HepG2 (cell line): ENCODE measurements around the gene SEZ6. TPM values are rescaled to one million over a fixed set of nuclear protein-coding genes. Genes with fewer than 3 reads are reported as not detected.

Experiments used
- ATAC-seq: fragments of 200-7000 bp; cut with Tn5 transposase; 3 replicates; pipeline ENCODE4 v1.9.1; 2020; ENCODE audit warnings: mild to moderate bottlenecking, moderate library complexity
- BruUV-seq: library from RNA; stranded (reverse); fragments of 400-500 nt; replicated peaks from 2 replicates; lab custom pipeline; 2021; lab: Mats Ljungman, UMichigan
- CTCF ChIA-PET: fragments of 300-600 bp; formaldehyde crosslinking; extraction: SDS; loops from one replicate; lab custom pipeline; 2021; ENCODE audit warnings: low total read pairs, inconsistent platforms, low intra/inter-chr PET ratio; lab: Yijun Ruan, JAX
- POLR2A ChIA-PET: fragments of 350-600 bp; sonication (Branson Sonifier 250); formaldehyde crosslinking; loops from one replicate; lab custom pipeline; 2020; ENCODE audit warnings: antibody characterized with exemption, inconsistent platforms; lab: Yijun Ruan, JAX
- DNase-seq: peaks from one replicate; pipeline ENCODE4 v3.0.0-alpha.2; 2015; ENCODE audit warnings: low spot score
- FAIRE-seq: peaks from 3 replicates; lab custom pipeline; 2011; peaks lifted over from hg19 to GRCh38; lab: Jason Lieb, UNC
- H2AFZ ChIP-seq: one replicate; pipeline ENCODE4 v1.6.1; 2011; ENCODE audit warnings: low read length, inconsistent platforms
- H3K27ac ChIP-seq: fragments of 300-600 bp; 3 replicates; pipeline ENCODE4 v1.8.0; 2011; ENCODE audit warnings: mixed run types, mild to moderate bottlenecking, mixed read lengths, low read length, inconsistent platforms; ENCODE audit not compliant: insufficient read depth; ENCODE audit errors: extremely low read length
- H3K27me3 ChIP-seq, 2 experiments: fragments of 200-600 bp in 1 of 2; 2 replicates in 1 of 2; 3 replicates in 1 of 2; pipeline versions ENCODE4 v1.6.0 to v1.8.0; 2011; ENCODE audit warnings: low read length in 2 of 2, mild to moderate bottlenecking in 2 of 2, moderate library complexity in 2 of 2, inconsistent platforms in 1 of 2; ENCODE audit not compliant: insufficient read depth in 2 of 2, control insufficient read depth in 1 of 2
- H3K36me3 ChIP-seq, 2 experiments: fragments of 200-600 bp in 1 of 2; replicated peaks in 1 of 2; 2 replicates in 1 of 2; 3 replicates in 1 of 2; pipeline versions ENCODE4 v1.5.1 to v1.8.0; 2011; ENCODE audit warnings: low read length in 2 of 2, inconsistent platforms in 1 of 2; ENCODE audit not compliant: insufficient read depth in 2 of 2, control insufficient read depth in 1 of 2
- H3K4me1 ChIP-seq: 2 replicates; pipeline ENCODE4 v1.5.1; 2012; ENCODE audit warnings: low read length, inconsistent platforms; ENCODE audit not compliant: insufficient read depth
- H3K4me2 ChIP-seq: 2 replicates; pipeline ENCODE4 v1.6.0; 2011; ENCODE audit warnings: low read depth, low read length, inconsistent platforms
- H3K4me3 ChIP-seq, 3 experiments: fragments of 200-600 bp in 1 of 3; sonication (generic), shearing (Covaris generic) in 1 of 3; replicated peaks in 1 of 3; 2 replicates each; pipeline ENCODE4 v1.5.1; 2011 to 2016; ENCODE audit warnings: low read length in 3 of 3, inconsistent platforms in 2 of 3, low read depth in 2 of 3, mild to moderate bottlenecking in 2 of 3, control low read depth in 1 of 3, mixed read lengths in 1 of 3; ENCODE audit not compliant: insufficient read depth in 1 of 3
- H3K79me2 ChIP-seq: one replicate; pipeline ENCODE4 v1.6.1; 2011; ENCODE audit warnings: low read length, inconsistent platforms; ENCODE audit not compliant: insufficient read depth
- H3K9ac ChIP-seq: 2 replicates; pipeline ENCODE4 v1.6.0; 2011; ENCODE audit warnings: mild to moderate bottlenecking, low read depth, low read length, inconsistent platforms; ENCODE audit not compliant: insufficient read depth
- H3K9me3 ChIP-seq: 2 replicates; pipeline ENCODE4 v1.5.1; 2012; ENCODE audit warnings: mild to moderate bottlenecking, low read length
- H4K20me1 ChIP-seq: 2 replicates; pipeline ENCODE4 v1.6.0; 2011; ENCODE audit warnings: inconsistent platforms, mild to moderate bottlenecking, low read length, moderate library complexity; ENCODE audit not compliant: insufficient read depth
- ARID2 ChIP-seq: sonication (generic); formaldehyde crosslinking; IDR thresholded peaks from 2 replicates; pipeline ENCODE4 v1.8.1; 2022; ENCODE audit warnings: mild to moderate bottlenecking, missing genetic modification reagents, borderline replicate concordance
- ATF2 ChIP-seq: sonication (generic); formaldehyde crosslinking; IDR thresholded peaks from 2 replicates; pipeline ENCODE4 v1.4.0; 2020; ENCODE audit warnings: missing genetic modification reagents
- FOXM1 ChIP-seq: sonication (generic); formaldehyde crosslinking; IDR thresholded peaks from 2 replicates; pipeline ENCODE4 v1.5.0; 2020; ENCODE audit warnings: missing genetic modification reagents
- HNRNPH1 ChIP-seq: fragments of 200-400 bp; formaldehyde crosslinking; optimal IDR thresholded peaks from 2 replicates; pipeline ENCODE3; 2017; ENCODE audit warnings: mild to moderate bottlenecking, low read depth, low read length
- HOXA9 ChIP-seq: sonication (generic); formaldehyde crosslinking; IDR thresholded peaks from 2 replicates; pipeline ENCODE4 v1.8.1; 2022; ENCODE audit warnings: missing genetic modification reagents, mild to moderate bottlenecking, moderate library complexity, borderline replicate concordance
- IKZF1 ChIP-seq: fragments of 450-650 bp; IDR thresholded peaks from 2 replicates; pipeline ENCODE4 v1.7.1; 2016
- PCBP1 ChIP-seq: fragments of 200-400 bp; formaldehyde crosslinking; IDR thresholded peaks from 2 replicates; pipeline ENCODE4 v1.6.1; 2017; ENCODE audit warnings: mild to moderate bottlenecking, low read depth, low read length, borderline replicate concordance
- RBM39 ChIP-seq: fragments of 200-400 bp; formaldehyde crosslinking; IDR thresholded peaks from one replicate; pipeline ENCODE4 v1.6.1; 2018; ENCODE audit warnings: antibody characterized with exemption, mild to moderate bottlenecking, low read depth, low read length; ENCODE audit not compliant: poor library complexity, severe bottlenecking
- TP53 ChIP-seq: sonication (generic); formaldehyde crosslinking; conservative IDR thresholded peaks from 2 replicates; pipeline ENCODE4 v1.4.0; 2020; ENCODE audit warnings: missing genetic modification reagents
- ZNF335 ChIP-seq: sonication (generic); formaldehyde crosslinking; IDR thresholded peaks from 2 replicates; pipeline ENCODE4 v1.4.0; 2020; ENCODE audit warnings: missing genetic modification reagents
- ZNF605 ChIP-seq: sonication (generic); formaldehyde crosslinking; IDR thresholded peaks from 2 replicates; pipeline ENCODE4 v1.8.0; 2022; ENCODE audit warnings: mild to moderate bottlenecking, missing genetic modification reagents
- WGBS: methylation state at CpG from one replicate; pipeline ENCODE4 v1.1.6; 2017; ENCODE audit warnings: low lambda C conversion rate; 5-methylcytosine and 5-hydroxymethylcytosine counted together
- in situ Hi-C: cut with HindIII; loops from 2 replicates; pipeline ENCODE4 v1.10.0; 2017; ENCODE audit warnings: low pct_unique_long_range_greater_than_20kb; ENCODE audit not compliant: extremely low pct_ligation_motif_present
- intact Hi-C: fragments of 100-400 bp; cut with micrococcal nuclease; formaldehyde crosslinking; loops from one replicate; pipeline ENCODE4 v1.10.0; 2022; ENCODE audit not compliant: unreplicated experiment
- polyA plus RNA-seq, 8 experiments: library from polyadenylated mRNA; depleted of rRNA in 3 of 8; stranded (reverse) in 7 of 8; unstranded in 1 of 8; fragments of >200 nt; fragmentation: Illumina TruSeq in 4 of 8; extraction: Trizol in 4 of 8; gene quantifications; 2 replicates each; pipeline versions ENCODE4 v1.2.1 to v1.2.3, GENCODE V29; 2011 to 2016; ENCODE audit warnings: low read depth in 4 of 8, missing spikeins in 1 of 8, mixed read lengths in 1 of 8; ENCODE audit not compliant: insufficient read depth in 1 of 8
- total RNA-seq, 5 experiments: library from RNA; depleted of rRNA; stranded (reverse); fragments of >200 nt; fragmentation: Illumina TruSeq; extraction: Trizol; gene quantifications; 2 replicates each; pipeline ENCODE4 v1.2.3, GENCODE V29; 2016; ENCODE audit warnings: low read depth in 1 of 5
- TF ChIP-seq, protein P1 (sequence below): sonication (generic); formaldehyde crosslinking; conservative IDR thresholded peaks from 2 replicates; pipeline ENCODE4 v1.4.0; 2020; ENCODE audit warnings: missing genetic modification reagents
- TF ChIP-seq, protein P2 (sequence below): sonication (generic); formaldehyde crosslinking; IDR thresholded peaks from 2 replicates; pipeline ENCODE4 v1.8.0; 2022; ENCODE audit warnings: missing genetic modification reagents, mild to moderate bottlenecking, inconsistent platforms, borderline replicate concordance
- TF ChIP-seq, protein P3 (sequence below): sonication (generic); formaldehyde crosslinking; IDR thresholded peaks from 2 replicates; pipeline ENCODE4 v1.8.0; 2022; ENCODE audit warnings: low read depth, missing genetic modification reagents

SEZ6 gene
- total and polyA plus RNA-seq, 2 of the 13 experiments (the other 11 are each of a cell fraction or from before 2014, with no cell fraction given), result not detected

DNA sequence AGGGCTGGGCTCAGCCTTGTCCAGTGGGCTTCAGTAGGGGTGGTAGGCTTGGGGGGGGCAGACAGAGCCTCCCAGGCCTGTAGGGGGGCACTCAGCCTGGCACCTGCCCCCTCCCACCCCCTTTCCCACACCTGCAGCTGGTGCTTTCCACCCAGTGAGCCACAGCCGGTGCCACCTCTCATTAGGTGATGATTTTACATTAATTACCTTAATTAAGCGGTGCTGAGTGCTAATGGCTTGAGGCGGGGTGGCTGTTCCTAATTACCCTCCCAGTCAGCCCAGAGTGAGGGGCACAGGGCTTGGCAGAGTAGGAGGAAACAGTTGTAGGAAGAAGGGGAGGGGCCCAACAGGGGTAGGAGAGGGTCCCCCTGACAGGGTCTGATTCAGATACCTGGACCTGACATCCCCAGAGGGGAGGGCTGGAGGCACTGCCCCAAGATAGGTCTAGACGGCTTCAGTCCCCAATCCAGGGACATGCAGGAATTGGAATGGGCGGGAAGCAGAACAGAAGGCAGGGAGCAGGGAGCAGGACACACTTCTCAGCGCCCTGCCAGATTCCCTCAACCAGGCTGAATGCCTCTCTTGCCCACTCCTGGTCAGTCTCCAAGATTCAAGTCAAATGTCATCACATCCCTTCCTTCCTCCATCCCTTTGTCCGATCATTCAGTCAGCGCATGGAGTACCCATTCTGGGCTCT is 28.0 kb downstream of the SEZ6 start:
- H4K20me1 ChIP-seq, result no peaks in the 10 kb centered on the region
- H3K9me3 ChIP-seq, result no peaks in the 10 kb centered on the region
- H3K36me3 ChIP-seq, result no peaks in the 10 kb centered on the region
- no peak overlapping the region for H3K27ac ChIP-seq
- DNase-seq, result no peak
- FAIRE-seq, result no peak
- H3K4me1 ChIP-seq, result peaks cover 10% of the 10 kb centered on the region
- peaks cover 10 to 82% of the 10 kb centered on the region in 2 experiments for H3K27me3 ChIP-seq
- ATAC-seq, result no peak
- TF ChIP-seq, protein P1, sequence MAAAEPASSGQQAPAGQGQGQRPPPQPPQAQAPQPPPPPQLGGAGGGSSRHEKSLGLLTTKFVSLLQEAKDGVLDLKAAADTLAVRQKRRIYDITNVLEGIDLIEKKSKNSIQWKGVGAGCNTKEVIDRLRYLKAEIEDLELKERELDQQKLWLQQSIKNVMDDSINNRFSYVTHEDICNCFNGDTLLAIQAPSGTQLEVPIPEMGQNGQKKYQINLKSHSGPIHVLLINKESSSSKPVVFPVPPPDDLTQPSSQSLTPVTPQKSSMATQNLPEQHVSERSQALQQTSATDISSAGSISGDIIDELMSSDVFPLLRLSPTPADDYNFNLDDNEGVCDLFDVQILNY (CRISPR knock-in tag), result no peak
- TF ChIP-seq IKZF1 (no peak), FOXM1 (CRISPR knock-in tag) (no peak), PCBP1 (no peak), ARID2 (CRISPR knock-in tag) (no peak), RBM39 (no peak)
- no peak overlapping the region for H3K4me2 ChIP-seq
- ChIA-PET POLR2A (no interaction called here), CTCF (no interaction called here)
- whole genome bisulfite sequencing, result 42% methylated on average over 6 of the region's 8 CpGs
- H3K79me2 ChIP-seq, result no peaks in the 10 kb centered on the region
- intact Hi-C loops (no loop called here), in situ Hi-C loops (no loop called here)
- H3K9ac ChIP-seq, result no peak overlapping the region
- no peak overlapping the region for H2AFZ ChIP-seq
- H3K4me3 ChIP-seq, result no peak overlapping the region
- no TSS peak for BruUV-seq

- H4K20me1 ChIP-seq, result no peaks in the 10 kb centered on the region
- H3K4me1 ChIP-seq, result peaks cover 7% of the 10 kb centered on the region
- no peak overlapping the region for H3K9ac ChIP-seq
- ATAC-seq, result no peak
- H3K36me3 ChIP-seq, result no peaks in the 10 kb centered on the region
- 0% methylated on average over 2 of the region's 5 CpGs for WGBS
- H2AFZ ChIP-seq, result no peak overlapping the region
- no peaks in the 10 kb centered on the region for H3K79me2 ChIP-seq
- no TSS peak for BruUV-seq
- ChIA-PET POLR2A (no interaction called here), CTCF (no interaction called here)
- H3K27ac ChIP-seq, result no peak overlapping the region
- no peaks in the 10 kb centered on the region for H3K9me3 ChIP-seq
- intact Hi-C loops, result no loop called here
- in situ Hi-C loops, result no loop called here
- peaks cover 10 to 82% of the 10 kb centered on the region in 2 experiments for H3K27me3 ChIP-seq
- no peak for FAIRE-seq
- H3K4me2 ChIP-seq, result no peak overlapping the region
- no peak for DNase-seq
- H3K4me3 ChIP-seq, result no peak overlapping the region
- TF ChIP-seq HNRNPH1 (no peak), TP53 (CRISPR knock-in tag) (no peak), ZNF605 (CRISPR knock-in tag) (no peak), ZNF335 (no peak), ATF2 (no peak), HOXA9 (CRISPR knock-in tag) (no peak)
- TF ChIP-seq, protein P2, sequence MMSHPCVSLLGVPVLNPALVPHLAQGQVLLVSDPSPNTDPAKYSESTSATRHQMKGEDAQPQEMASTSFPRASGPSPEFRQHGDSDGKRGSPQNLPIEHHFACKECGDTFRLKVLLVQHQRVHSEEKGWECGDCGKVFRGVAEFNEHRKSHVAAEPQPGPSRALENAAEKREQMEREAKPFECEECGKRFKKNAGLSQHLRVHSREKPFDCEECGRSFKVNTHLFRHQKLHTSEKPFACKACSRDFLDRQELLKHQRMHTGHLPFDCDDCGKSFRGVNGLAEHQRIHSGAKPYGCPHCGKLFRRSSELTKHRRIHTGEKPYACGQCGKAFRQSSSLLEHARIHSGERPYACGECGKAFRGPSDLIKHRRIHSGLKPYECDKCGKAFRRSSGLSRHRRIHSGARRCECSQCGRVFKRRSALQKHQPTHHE (CRISPR knock-in tag), result no peak
- TF ChIP-seq, protein P3, sequence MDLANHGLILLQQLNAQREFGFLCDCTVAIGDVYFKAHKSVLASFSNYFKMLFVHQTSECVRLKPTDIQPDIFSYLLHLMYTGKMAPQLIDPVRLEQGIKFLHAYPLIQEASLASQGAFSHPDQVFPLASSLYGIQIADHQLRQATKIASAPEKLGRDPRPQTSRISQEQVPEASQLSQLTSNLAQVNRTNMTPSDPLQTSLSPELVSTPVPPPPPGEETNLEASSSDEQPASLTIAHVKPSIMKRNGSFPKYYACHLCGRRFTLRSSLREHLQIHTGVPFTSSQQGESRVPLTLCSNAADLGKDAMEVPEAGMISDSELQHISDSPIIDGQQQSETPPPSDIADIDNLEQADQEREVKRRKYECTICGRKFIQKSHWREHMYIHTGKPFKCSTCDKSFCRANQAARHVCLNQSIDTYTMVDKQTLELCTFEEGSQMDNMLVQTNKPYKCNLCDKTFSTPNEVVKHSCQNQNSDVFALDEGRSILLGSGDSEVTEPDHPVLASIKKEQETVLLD (CRISPR knock-in tag), result no peak
Measured at GRCh38 chr17:28975646-28976045, 30.2 kb downstream of the SEZ6 start.
